ENCODE data around the gene SIRT1.
A peak's percentile ranks its signal among the peaks of the same experiment; 100 is the strongest.
"Not testable (repeated sequence)": the region's sequence is repeated elsewhere in the genome, so short reads cannot be mapped to it uniquely, and the experiment has no call there.

SIRT1 gene

DNA sequence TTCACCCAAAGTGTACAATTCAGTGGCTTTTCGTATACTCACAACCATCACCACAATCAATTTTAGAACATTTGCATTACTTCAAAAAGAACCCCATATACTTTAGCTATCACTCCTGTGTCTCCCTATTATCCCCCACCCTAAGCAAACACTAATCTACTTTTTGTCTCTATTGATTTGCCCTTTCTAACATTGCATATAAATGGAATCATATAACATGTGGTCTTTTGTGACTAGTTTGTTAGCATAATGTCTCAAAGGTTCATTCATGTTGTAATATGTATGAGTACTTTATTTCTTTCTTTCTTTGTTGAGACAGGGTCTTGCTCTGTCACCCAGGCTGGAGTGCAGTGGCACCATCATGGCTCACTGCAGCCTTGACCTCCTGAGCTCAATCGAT is 25.5 kb upstream of the SIRT1 start:
- Histone ChIP-seq H3K4me1 (ENCODE audit: insufficient read depth, low read length) (no peaks in the 10 kb centered on the region), H3K9me3 (ENCODE audit: low read length) (no peaks in the 10 kb centered on the region), H3K4me3 (ENCODE audit: low read length) (no peak overlapping the region), H2AFZ (ENCODE audit: low read depth, low read length) (no peak overlapping the region), H3K27me3 (ENCODE audit: insufficient read depth, low read length) (no peaks in the 10 kb centered on the region), H3K36me3 (ENCODE audit: insufficient read depth, low read length) (no peaks in the 10 kb centered on the region)

DNA sequence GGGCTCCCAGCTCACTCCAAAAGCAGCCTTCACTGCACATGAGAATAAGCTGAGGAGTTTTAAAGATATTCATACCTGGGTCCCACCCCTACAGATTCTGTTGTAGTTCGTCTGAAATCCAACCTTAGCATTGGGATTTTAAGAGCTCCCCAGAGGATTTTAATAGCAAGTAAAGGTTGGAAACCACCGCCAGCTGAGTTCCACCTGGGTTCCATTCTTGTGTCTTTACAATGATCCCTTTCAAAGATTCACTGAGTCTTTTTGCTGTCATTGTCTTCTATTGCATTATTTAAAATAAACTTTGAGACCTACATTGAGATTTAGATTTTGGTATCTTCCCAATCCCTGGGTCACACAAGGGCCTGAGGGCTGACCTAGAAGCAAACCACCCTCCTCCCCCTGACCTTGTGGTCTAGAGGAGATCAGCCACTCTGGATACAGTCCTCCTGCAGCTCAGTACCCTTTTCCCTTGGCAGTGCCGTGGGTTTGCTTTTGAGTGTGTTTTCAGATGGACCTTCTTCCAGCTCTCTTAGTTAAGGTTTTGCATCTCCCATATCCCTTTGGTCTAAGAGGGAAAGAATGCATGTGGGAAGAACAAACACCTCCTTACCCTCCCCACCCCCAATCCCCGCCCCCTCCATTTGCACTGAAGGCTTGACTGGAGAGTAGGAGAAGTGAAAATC is 22.6 kb upstream of the SIRT1 start:
- no peak overlapping the region for H3K4me3 ChIP-seq (ENCODE audit: low read length)
- no peak overlapping the region for H2AFZ ChIP-seq (ENCODE audit: low read depth, low read length)
- H3K4me1 ChIP-seq (ENCODE audit: insufficient read depth, low read length) = no peaks in the 10 kb centered on the region
- no peaks in the 10 kb centered on the region for H3K9me3 ChIP-seq (ENCODE audit: low read length)
- H3K27me3 ChIP-seq (ENCODE audit: insufficient read depth, low read length) = no peaks in the 10 kb centered on the region
- no peaks in the 10 kb centered on the region for H3K36me3 ChIP-seq (ENCODE audit: insufficient read depth, low read length)

DNA sequence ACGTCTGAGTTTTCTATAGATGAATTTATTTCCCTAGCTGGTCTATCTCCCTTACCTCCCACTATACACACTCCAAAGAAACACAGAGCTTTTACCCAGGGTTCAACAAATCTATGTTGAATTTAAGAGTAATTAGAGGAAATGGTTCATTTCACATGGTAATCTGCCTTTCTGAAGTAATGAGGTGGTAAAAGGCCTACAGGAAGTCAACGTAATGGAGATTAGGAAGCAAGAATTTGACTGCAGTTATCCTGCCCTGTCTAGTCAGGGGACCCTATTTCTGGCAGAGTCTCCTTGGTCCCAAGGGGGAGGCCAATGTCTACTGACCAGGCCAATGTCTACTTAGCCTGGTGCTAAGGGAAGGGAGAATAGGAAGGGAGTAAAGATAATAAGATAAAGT is 21.4 kb upstream of the SIRT1 start:
- H3K4me1 ChIP-seq (ENCODE audit: insufficient read depth, low read length) = no peaks in the 10 kb centered on the region
- H3K27me3 ChIP-seq (ENCODE audit: insufficient read depth, low read length) = no peaks in the 10 kb centered on the region
- H3K36me3 ChIP-seq (ENCODE audit: insufficient read depth, low read length) = no peaks in the 10 kb centered on the region
- no peak overlapping the region for H3K4me3 ChIP-seq (ENCODE audit: low read length)
- no peak overlapping the region for H2AFZ ChIP-seq (ENCODE audit: low read depth, low read length)
- H3K9me3 ChIP-seq (ENCODE audit: low read length) = no peaks in the 10 kb centered on the region

DNA sequence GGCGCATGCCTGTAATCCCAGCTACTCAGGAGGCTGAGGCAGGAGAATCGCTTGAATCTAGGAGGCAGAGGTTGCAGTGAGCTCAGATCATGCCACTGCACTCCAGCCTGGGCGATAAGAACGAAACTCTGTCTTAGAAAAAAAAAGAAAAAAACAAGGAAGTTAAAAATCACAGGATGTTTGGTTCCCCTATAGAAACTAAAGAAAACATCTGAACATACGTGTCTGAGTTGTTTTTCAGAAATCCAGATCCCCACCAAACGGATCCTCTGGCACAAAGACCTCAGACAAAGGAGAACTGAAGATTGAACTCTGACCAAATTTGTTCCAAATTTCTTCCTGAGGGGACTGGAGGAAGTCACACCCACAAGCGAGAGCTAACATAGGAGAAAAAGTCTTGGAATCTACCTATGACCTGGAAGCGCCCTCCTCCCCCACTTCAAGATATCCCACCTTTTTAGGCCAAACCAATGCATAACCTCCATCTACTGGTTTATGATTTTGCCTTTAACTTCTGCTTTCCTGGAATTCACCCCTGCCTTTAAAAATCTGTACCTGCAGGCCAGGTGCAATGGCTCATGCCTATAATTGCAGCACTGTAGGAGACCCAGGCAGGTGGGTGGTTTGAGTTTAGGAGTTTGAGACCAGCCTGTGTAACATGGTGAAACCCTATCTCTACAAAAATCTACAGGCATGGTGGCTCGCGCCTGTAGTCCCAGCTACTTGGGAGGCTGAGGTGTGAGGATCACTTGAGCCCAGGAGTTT is 19.7 kb upstream of the SIRT1 start:
- Histone ChIP-seq H3K9me3 (ENCODE audit: low read length) (no peaks in the 10 kb centered on the region), H3K4me3 (ENCODE audit: low read length) (no peak overlapping the region), H2AFZ (ENCODE audit: low read depth, low read length) (no peak overlapping the region), H3K27me3 (ENCODE audit: insufficient read depth, low read length) (no peaks in the 10 kb centered on the region), H3K4me1 (ENCODE audit: insufficient read depth, low read length) (no peaks in the 10 kb centered on the region), H3K36me3 (ENCODE audit: insufficient read depth, low read length) (no peaks in the 10 kb centered on the region)

DNA sequence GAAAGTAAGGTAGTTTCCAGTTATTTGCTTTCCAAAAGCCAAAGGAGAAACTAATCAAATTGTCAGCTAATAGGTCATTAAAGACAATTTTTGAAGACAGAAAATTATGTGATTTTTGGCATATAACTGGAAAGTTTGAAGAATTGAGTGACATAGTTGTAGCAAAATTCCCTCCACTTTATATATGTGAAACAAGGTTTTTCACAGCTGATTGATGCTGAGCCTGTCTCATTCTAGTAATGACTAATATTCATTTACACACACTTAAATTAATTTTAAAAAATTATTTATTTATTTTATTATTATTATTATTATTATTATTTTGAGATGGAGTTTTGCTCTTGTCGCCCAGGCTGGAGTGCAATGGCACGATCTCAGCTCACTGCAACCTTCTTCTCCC is 16.3 kb upstream of the SIRT1 start:
- H3K36me3 ChIP-seq (ENCODE audit: insufficient read depth, low read length) = no peaks in the 10 kb centered on the region
- H3K27me3 ChIP-seq (ENCODE audit: insufficient read depth, low read length) = no peaks in the 10 kb centered on the region
- H3K9me3 ChIP-seq (ENCODE audit: low read length) = no peaks in the 10 kb centered on the region
- no peak overlapping the region for H3K4me3 ChIP-seq (ENCODE audit: low read length)
- H3K4me1 ChIP-seq (ENCODE audit: insufficient read depth, low read length) = no peaks in the 10 kb centered on the region
- no peak overlapping the region for H2AFZ ChIP-seq (ENCODE audit: low read depth, low read length)

DNA sequence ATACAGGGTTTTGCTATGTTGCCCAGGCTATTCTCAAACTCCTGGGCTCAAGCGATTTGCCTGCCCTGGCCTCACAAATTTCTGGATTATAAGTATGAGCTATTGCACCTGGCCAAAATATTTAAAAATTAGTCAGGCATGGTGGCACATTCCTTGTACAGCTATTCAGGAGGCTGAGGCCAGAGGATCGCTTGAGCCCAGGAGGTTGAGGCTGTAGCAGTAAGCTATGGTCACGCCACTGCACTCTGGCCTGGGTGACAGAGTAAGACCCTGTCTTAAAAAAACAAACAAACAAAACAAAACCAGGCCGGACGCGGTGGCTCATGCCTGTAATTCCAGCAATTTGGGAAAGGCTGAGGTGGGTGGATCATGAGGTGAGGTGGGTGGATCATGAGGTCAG is 14.5 kb upstream of the SIRT1 start:
- H3K4me1 ChIP-seq (ENCODE audit: insufficient read depth, low read length) = no peaks in the 10 kb centered on the region
- H3K27me3 ChIP-seq (ENCODE audit: insufficient read depth, low read length) = no peaks in the 10 kb centered on the region
- no peaks in the 10 kb centered on the region for H3K9me3 ChIP-seq (ENCODE audit: low read length)
- H3K4me3 ChIP-seq (ENCODE audit: low read length) = no peak overlapping the region
- H2AFZ ChIP-seq (ENCODE audit: low read depth, low read length) = no peak overlapping the region
- no peaks in the 10 kb centered on the region for H3K36me3 ChIP-seq (ENCODE audit: insufficient read depth, low read length)

DNA sequence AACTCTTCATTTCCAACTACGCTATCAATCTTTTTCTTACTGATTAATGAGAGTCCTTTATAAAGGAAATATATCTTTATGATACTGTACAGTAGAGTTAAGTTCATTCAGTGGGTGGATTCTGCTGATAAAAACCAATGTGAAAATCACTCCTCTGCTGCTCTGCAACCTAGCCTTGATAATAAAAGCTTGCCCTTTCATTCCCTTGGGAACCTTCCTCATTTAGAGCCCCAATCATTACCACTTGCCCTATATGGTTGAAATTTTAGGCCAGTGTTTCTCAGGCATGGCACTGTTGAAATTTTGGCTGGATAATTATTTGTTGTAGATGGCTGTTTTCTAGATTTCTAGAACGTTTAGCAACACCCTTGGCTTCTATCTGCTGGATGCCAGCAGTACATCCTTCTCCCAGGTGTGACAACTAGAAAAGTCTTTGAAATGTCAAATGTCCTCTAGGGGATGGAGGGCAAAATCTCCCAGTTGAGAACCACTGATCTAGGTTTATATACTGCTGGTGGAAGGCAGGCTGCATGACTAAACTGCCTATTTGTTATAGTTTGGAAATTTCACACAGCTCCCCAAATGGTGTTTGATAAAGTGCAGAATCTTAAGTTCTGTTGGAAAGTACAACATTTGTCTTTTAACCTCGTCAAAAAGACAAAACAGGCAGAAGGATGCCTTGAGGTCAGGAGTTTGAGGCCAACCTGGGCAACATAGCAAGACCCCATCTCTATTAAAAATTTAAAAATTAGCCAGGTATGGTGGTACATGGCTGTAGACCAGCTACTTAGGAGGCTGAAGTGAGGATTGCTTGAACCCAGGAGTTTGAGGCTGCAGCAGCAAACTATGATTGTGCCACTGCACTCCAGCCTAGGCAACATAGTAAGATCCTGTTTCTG is 8.9 kb upstream of the SIRT1 start:
- H3K27me3 ChIP-seq (ENCODE audit: insufficient read depth, low read length) = no peaks in the 10 kb centered on the region
- H3K36me3 ChIP-seq (ENCODE audit: insufficient read depth, low read length) = no peaks in the 10 kb centered on the region
- H3K9me3 ChIP-seq (ENCODE audit: low read length) = no peaks in the 10 kb centered on the region
- no peak overlapping the region for H2AFZ ChIP-seq (ENCODE audit: low read depth, low read length)
- no peak overlapping the region for H3K4me3 ChIP-seq (ENCODE audit: low read length)
- no peaks in the 10 kb centered on the region for H3K4me1 ChIP-seq (ENCODE audit: insufficient read depth, low read length)

DNA sequence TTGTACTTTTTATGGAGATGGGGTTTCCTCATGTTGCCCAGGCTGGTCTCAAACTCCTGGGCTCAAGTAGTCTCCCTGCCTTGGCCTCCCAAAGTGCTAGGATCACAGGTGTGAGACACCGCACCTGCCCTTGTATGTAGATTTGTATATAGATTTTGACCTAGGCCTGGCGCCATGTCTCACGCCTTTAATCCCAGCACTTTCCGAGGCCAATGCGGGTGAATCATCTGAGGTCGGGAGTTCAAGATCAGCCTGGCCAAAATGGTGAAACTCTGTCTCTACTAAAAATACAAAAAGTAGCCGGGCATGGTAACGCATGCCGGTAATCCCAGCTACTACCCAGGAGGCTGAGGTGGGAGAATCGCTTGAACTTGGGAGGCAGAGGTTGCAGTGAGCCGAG is 7.0 kb upstream of the SIRT1 start:
- H3K27me3 ChIP-seq (ENCODE audit: insufficient read depth, low read length); H3K4me1 ChIP-seq (ENCODE audit: insufficient read depth, low read length); H2AFZ ChIP-seq (ENCODE audit: low read depth, low read length); H3K36me3 ChIP-seq (ENCODE audit: insufficient read depth, low read length); H3K9me3 ChIP-seq (ENCODE audit: low read length); H3K4me3 ChIP-seq (ENCODE audit: low read length): not testable (repeated sequence)

DNA sequence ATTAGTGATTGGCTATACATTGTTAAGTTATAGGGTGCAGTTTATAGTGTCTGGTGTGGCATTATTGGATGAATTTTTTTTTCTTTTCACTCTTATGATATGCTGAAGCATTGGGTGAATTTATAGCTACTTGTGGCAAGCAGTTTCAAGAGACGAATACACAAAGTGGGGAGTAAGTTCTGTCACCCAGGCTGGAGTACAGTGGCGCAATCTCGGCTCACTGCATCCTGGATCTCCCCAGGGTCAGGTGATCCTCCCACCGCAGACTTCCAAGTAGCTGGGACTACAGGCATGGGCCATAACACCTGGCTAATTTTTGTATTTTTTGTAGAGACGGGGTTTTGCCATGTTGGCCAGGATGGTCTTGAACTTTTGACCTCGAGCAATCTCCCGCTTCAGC is 6.3 kb upstream of the SIRT1 start:
- Histone ChIP-seq H2AFZ (ENCODE audit: low read depth, low read length) (no peak overlapping the region), H3K27me3 (ENCODE audit: insufficient read depth, low read length) (no peaks in the 10 kb centered on the region), H3K4me1 (ENCODE audit: insufficient read depth, low read length) (no peaks in the 10 kb centered on the region), H3K9me3 (ENCODE audit: low read length) (no peaks in the 10 kb centered on the region), H3K36me3 (ENCODE audit: insufficient read depth, low read length) (no peaks in the 10 kb centered on the region), H3K4me3 (ENCODE audit: low read length) (no peak overlapping the region)

DNA sequence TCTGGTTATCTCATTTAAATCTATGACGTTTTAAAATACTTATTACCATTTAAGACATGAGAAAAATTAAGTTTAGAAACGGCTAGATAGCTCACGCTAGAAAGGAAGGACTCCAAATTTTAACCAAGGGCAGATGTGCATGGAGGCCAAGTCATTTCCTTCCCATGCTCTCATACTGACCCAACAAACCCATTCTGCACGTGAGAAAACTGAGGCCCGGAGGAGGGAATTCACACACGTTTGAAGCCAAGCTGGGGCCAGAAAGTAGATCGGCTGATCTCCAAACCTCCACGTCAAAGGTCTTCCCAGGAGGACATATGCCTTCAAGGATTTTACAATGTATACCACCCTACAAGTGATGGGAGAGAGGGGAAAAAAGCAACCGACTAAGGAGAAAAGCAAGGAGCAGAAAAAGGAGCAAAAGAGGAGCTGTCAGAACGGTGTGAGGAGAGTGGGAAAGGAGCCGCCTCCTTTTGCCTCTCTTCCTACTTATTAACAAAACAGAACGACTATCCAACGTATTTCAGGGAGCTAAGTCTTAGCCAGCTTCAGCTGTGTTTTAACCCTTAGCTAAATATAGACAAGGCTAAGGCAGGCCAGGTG is 645 bp upstream of the SIRT1 start:
- peaks cover 10% of the 10 kb centered on the region for H3K4me1 ChIP-seq (ENCODE audit: insufficient read depth, low read length)
- H3K4me3 ChIP-seq (ENCODE audit: low read length) = peak overlapping the region; percentile 95
- H3K9me3 ChIP-seq (ENCODE audit: low read length) = no peaks in the 10 kb centered on the region
- peaks cover 18% of the 10 kb centered on the region for H3K36me3 ChIP-seq (ENCODE audit: insufficient read depth, low read length)
- H3K27me3 ChIP-seq (ENCODE audit: insufficient read depth, low read length) = no peaks in the 10 kb centered on the region
- peak overlapping the region; percentile 86 for H2AFZ ChIP-seq (ENCODE audit: low read depth, low read length)

DNA sequence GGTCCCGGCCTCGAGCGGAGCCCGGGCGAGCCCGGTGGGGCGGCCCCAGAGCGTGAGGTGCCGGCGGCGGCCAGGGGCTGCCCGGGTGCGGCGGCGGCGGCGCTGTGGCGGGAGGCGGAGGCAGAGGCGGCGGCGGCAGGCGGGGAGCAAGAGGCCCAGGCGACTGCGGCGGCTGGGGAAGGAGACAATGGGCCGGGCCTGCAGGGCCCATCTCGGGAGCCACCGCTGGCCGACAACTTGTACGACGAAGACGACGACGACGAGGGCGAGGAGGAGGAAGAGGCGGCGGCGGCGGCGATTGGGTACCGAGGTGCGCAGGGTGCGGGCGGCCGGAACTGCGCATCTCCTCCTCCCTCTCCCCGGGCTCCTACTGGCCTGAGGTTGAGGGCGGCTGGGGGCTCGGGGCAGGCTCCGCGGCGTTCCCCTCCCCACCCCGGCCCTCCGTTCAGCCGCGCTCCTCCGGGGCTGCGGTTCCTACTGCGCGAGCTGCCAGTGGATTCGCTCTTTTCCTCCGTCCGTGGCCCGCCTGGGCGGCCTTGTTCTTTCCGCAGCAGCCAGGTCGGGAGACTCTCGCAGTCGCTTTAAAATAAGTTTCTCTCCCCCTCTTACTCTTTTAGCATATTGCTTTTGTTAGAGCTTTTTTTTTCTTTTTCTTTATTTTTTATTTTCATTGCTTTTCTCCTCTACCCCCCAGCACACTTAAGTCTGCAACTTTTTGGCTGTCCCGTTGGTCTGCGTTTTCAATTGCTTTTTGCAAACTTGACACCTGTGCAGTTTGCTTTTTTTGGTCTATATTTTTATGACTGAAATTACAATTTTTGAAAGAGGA is 600 bp downstream of the SIRT1 start:
- H2AFZ ChIP-seq (ENCODE audit: low read depth, low read length) = peak overlapping the region; percentile 66
- H3K4me1 ChIP-seq (ENCODE audit: insufficient read depth, low read length) = peaks cover 10% of the 10 kb centered on the region
- H3K9me3 ChIP-seq (ENCODE audit: low read length) = no peaks in the 10 kb centered on the region
- H3K27me3 ChIP-seq (ENCODE audit: insufficient read depth, low read length) = no peaks in the 10 kb centered on the region
- peaks cover 29% of the 10 kb centered on the region for H3K36me3 ChIP-seq (ENCODE audit: insufficient read depth, low read length)
- peak overlapping the region; percentile 95 for H3K4me3 ChIP-seq (ENCODE audit: low read length)

DNA sequence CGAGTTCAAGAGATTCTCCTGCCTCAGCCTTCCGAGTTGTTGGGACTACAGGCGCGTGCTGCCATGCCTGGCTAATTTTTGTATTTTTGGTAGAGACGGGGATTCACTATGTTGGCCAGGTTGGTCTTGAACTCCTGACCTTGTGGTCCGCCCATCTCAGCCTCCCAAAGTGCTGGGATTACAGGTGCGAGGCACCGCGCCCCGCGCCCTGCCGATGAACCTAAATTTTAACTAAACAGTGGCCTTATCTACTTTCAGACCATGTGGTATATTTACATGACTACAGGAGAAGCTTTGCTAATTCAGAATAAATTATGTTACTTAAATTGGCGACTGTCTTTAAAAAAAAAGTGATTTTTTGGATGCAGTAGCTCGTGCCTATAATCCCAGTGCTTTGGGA is 9.2 kb downstream of the SIRT1 start:
- Histone ChIP-seq H3K9me3 (ENCODE audit: low read length) (no peaks in the 10 kb centered on the region), H2AFZ (ENCODE audit: low read depth, low read length) (no peak overlapping the region), H3K27me3 (ENCODE audit: insufficient read depth, low read length) (no peaks in the 10 kb centered on the region), H3K4me1 (ENCODE audit: insufficient read depth, low read length) (no peaks in the 10 kb centered on the region), H3K36me3 (ENCODE audit: insufficient read depth, low read length) (peaks cover 75% of the 10 kb centered on the region), H3K4me3 (ENCODE audit: low read length) (no peak overlapping the region)
